Activated CD8-positive, alpha-beta memory T cell treated with anti-CD3 and anti-CD28 coated beads for 1 hour (primary cell): ENCODE results near the gene NELL1.
"Not testable (repeated sequence)": the region's sequence is repeated elsewhere in the genome, so short reads cannot be mapped to it uniquely, and the experiment has no call there.

Source experiments
- DNase-seq, 2 donors: peaks; one replicate each; pipeline ENCODE4 v3.0.0-alpha.2; 2020; ENCODE audit warnings: low read depth in 1 of 2; ENCODE audit errors: extremely low read depth in 1 of 2

The NELL1 gene

DNA sequence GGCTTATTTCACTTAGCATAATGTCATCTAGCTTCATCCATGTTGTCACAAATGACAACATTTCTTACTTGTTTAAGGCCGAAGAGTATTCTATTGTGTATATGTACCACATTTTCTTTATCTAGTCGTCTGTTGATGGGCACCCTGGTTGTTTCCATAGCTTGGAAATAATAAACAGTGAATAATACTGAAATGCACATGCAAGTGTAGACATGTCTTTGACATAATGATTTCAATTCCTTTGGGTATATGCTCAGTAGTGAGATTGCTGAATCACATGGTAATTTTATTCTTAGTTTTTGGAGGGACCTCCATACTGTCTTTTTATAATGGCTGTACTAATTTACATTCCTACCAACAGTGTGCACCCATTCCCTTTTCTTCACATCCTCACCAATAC lies 508.0 kb downstream of the NELL1 start:
- no peak for DNase-seq

DNA sequence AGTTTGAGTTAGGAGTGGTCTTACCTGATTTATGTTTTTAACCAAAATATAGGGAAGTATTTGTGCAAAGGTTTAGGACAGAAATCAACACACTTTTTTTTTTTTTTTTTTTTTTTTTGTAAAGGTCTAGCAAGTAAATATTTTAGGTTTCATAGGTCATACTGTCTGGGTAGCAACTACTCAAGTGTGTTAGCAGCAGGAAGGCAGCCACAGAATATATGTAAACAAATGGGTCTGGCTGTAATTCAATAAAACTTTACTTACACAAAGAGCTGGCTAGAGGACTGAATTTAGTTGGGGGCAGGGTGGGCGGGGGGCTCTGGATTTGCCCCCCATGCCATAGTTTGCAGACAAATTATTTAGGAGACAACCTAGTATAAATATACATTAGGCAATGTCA lies 510.4 kb downstream of the NELL1 start:
- DNase-seq: no peak

DNA sequence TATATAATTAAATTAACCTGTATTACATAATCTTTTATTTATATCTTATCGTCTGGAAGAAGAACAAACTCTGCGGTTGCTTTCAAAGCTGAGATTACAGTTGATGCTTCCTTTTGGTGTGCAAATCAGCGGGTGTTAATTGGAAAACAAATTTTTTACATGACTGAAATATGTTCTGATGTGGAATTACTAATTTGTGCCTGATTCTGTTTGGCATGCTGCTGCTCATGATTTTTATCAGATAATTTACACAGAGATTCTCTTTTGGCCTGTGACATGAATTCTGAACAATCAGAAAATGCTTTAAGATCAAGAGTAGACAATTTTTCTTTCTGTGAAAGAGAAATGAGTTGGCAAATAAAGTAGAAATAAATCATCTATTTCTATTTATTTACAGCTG lies 510.8 kb downstream of the NELL1 start:
- DNase-seq: no peak

DNA sequence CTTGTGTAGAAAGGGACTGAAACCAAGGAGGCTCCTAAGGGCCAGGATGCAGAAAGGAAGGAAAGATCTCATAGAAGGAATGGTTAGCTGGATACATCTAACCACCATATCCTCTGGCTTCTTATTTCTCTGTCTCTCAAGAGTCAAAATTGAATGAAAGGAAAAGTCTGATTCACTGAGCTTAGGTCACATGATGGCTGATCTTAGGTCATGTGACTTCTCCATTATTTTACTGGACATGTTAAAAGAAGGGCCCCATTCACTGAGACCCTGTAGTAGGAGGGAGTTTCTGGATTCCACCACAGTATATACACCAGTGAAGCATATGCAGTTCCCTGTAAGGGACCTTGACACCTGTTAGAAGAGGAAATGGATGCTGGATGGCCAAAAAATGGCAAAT lies 516.6 kb downstream of the NELL1 start:
- no peak for DNase-seq

DNA sequence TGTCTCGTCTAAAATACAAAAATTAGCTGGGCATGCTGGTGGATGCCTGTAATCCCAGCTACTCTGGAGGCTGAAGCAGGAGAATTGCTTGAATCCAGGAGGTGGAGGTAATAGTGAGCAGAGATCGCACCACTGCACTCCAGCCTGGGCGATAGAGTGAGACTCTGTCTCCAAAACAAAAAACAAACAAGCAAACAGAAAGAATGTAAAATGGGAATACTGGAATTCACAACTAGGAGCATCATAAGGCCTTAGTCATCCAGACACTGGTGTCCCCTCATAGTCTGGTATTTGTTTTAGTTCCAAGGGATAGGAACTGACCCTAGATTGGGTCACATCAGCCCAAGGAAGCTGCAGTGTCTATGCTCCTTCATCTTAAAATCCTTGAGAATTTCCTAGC lies 520.8 kb downstream of the NELL1 start:
- DNase-seq: no peak

DNA sequence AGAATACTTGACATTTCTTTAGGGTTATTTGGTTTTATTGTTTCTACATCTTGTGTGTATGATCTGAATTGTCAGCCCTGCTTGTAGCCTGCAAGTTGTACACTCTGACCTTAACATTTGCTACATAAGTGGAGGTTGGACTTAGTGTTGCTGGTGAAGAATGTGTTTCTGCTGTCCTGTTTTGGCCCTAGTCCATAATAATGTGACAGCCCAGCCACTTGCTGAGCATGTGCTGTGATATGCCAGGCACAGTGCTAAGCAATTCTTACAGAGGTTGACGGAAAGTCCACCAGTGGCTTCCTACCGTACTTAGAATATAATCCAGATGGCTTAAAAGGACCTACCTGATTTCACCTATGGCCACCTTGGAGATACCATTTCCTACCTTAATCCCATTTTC lies 526.6 kb downstream of the NELL1 start:
- DNase-seq: no peak

DNA sequence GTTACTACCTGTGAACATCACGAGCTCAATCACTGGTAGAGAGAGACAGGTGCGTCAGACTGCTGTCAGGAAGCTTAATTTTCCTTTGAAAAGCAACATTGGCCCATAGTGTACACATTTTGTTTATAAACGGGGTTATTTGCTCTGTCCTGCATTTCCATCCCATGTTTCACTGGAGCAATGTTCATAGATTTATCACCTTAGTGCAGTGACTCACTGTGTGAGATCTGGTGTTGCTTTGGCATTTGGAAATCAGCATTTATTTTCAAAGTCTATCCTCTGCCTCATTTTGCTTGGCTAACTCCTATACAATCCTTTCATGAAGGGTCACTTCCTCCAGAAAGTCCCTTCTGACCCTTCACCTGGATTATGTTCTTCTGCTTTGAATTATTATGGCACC lies 529.1 kb downstream of the NELL1 start:
- no peak for DNase-seq

DNA sequence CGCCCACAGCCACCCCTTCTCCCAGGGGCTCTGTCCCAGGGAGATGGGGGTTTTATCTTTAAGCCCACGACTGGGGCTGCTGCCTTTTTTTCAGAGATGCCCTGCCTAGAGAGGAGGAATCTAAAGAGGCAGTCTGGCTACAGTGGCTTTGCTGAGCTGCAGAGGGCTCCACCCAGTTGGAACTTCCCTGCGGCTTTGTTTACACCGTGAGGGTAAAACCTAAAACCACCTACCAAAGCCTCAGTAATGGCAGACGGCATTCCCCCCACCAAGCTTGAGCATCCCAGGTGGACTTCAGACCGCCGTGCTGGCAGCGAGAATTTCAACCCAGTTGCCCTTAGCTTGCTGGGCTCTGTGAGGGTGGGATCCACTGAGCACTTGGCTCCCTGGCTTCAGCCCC lies 535.8 kb downstream of the NELL1 start:
- no peak for DNase-seq

DNA sequence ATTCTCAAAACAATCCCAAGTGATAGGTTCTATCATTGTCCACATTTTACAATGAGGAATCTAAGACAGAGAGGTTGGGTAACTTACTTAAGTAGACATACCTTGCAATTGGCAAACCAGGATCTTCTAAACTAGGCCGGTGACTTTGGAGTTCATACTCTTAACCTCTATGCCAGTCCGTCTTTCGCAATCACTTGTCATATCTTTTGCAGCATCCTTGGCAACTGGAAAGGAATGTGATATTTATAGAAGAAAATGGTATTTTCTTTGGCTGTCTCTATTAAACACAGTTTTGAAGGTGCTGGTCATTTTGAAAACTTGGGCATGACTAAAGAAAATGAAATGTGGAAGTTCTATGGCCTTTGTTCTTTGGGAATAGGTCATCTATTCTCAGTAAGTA lies 556.5 kb downstream of the NELL1 start:
- DNase-seq: no peak

DNA sequence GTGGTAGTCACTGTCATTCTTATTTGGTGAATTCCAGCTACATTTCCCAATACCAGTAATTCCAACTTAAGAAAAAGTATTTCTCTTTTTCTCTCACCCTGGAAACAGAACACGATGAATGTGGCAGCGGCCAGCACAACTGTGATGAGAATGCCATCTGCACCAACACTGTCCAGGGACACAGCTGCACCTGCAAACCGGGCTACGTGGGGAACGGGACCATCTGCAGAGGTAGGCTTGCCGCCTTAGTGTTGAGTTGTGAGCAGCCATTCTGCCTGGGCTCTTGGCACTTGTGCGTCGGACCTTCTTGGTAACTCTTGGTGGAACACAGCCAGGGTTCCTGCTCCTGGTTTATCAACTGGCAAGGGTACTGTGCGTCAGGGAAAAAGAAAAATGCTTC lies 559.8 kb downstream of the NELL1 start:
- no peak for DNase-seq

DNA sequence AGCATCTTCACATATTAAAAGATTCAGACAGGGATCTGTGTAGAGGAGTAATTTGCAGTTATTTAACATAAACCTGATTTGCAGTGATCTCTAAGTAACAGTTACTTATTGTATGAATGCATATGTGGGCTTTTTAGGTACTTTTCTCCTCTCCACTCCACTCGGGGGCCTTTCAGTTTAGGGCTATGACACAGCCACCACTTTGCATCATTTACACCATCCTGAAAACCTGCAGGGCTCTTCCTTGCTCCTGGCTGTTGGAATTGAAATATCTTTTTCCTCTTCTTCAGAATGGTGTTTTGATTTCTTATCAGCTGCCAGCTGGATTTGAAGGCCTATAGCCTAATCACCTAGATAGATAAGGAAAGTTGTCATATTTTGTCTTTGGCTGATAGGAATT lies 580.8 kb downstream of the NELL1 start:
- DNase-seq: no peak

DNA sequence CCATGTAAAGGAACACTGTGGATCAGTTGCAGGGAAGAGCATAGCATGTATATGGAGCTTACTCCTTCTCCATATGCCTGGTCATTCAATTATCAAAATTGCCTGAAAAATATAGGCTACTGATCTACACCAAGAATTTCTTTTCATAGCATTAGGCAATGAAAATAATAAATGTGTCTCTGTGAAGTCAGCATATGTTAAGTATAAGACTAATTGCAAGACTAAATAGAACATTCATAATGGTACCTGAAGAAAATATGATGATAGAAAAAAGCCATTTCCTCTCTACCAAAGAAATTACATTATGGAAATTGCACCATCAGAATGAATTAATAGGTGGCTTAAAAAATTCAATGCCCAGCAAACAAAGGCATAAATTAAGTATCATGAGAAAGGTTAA lies 584.7 kb downstream of the NELL1 start:
- DNase-seq: no peak

DNA sequence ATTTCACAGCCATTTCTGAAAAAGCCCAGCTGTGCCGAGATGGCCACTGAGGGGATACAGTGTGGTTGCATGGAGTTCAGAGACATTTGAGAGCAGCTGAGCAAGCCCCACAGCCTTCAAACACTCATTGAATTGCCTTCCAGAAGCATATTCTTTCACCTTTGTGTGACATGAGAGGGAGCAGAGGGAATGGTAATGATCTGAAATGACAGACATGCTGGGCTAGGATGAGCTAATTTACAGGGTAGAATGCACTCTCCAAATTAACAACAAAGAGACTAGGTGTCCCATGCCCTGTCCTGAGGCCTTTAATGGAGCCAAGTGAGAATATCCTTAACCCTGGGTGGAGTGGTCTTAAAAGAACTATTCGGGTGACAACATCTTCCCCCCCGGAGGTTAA lies 585.4 kb downstream of the NELL1 start:
- DNase-seq: no peak

DNA sequence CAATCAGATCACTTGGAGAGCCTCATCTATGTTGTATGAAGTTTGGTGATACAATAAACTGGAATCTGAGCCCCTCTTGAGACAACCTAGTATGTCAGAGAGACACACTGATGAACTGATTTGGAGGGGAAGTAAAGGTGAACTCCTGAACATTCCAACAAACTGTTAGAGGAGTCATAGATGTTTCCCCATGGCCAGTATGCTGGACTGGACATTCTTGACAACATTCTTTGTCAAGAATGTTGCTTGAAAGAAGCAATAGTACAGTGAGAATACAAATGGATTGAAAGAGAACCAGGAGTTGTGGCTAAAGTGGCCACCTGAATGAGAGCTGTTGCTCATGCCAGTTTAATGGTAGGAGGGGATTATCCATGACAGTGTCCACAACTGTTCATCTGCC lies 588.1 kb downstream of the NELL1 start:
- DNase-seq: no peak

DNA sequence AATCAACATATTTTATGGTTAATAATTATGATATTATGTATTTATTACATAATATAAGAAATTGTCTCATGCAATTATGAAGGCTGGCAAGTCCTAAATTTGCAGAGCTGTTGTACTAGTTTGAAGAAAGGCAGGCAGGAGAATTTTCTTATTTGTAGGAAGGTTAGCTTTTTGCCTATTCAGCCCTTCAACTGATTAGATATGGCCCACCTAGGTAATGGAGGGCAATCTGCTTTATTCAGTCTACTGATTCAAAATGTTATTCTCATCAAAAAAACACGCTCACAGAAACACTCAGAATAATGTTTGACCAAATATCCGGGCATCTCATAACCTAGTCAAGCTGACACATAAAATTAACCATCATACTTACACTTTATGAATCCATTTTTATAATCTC lies 589.0 kb downstream of the NELL1 start:
- DNase-seq: no peak

DNA sequence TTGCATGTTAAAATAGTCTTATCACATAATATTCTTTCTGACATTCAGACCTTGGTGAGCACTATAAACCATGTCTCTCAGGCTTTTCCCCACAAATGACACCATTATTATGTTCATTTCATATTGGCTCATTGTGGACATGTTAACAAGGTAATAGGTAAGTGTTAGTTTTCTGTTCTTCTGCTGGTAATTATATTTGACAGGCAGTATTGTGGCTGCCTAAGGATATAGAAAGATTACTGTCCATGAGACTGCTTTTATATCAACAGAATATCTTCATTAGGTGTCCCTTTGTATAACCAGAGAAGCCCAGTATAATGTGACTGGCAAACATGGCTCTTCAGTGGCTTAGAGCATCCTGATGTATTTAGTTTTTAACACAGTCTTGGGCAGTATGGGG lies 590.7 kb downstream of the NELL1 start:
- no peak for DNase-seq

DNA sequence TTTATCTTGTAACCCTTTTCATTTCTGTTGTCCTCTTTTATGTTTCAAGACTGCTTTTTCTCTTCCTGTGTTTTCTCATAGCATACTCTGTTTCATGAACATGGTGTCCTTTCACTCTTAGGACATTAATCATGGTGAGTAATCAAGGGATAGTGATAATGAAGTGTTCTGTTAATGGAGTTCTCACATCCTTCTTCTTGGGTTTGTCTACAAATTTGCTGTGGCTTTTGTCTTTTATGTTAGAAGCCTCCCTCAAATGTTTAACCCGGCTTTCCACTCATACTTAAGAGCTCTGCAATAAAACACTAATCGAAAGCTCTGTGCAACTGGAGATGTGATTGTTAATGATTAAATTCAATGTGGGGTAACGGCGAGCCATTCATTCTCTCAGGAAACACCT lies 593.6 kb downstream of the NELL1 start:
- no peak for DNase-seq

DNA sequence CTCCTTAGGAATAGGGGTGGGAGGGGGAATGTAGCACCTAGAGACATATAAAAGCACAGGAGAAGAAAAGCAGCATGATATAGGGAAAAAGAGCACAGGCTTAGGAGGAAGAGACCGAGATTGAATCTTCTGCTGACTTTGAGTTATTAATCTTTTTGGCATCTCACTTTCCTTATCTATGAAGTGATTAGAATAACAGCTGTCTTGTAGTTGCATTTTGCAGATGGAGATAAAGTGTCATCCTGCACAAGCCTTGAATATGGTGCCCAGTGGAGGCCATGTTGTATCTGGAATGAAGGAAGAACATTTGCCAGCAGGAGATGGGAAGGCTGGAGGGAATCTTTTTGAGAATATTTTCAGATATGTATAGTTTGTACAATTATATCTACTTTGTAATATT lies 594.7 kb downstream of the NELL1 start:
- DNase-seq: no peak

DNA sequence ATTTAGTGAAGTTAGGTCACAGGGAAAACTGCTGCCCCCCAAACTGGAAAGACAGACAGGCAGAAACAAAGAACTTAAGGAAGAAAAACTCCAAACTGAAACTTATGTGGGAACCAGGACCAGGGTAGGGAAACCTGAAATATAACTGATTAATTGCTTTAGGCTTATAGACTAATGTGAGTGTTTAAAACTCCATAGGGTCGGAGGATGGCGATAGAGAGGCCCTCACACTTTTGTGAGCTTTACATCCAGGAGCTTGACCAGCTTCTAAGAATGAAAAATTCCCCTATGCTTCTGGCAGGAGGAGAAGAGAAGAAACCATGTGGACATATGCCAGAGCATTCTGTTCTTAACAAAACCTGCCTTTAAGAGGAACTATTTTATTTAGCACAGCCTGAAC lies 598.6 kb downstream of the NELL1 start:
- DNase-seq: no peak

DNA sequence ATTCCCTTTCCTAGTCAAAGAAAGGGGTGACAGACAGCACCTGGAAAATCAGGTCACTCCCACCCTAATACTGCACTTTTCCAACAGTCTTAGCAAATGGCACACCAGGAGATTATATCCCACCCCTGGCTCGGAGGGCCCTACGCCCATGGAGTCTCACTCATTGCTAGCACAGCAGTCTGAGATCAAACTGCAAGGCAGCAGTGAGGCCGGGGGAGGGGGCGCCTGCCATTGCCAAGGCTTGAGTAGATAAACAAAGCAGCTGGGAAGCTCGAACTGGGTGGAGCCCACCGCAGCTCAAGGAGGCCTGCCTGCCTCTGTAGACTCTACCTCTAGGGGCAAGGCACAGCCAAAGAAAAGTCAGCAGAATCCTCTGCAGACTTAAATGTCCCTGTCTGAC lies 602.8 kb downstream of the NELL1 start:
- not testable (repeated sequence) for DNase-seq

DNA sequence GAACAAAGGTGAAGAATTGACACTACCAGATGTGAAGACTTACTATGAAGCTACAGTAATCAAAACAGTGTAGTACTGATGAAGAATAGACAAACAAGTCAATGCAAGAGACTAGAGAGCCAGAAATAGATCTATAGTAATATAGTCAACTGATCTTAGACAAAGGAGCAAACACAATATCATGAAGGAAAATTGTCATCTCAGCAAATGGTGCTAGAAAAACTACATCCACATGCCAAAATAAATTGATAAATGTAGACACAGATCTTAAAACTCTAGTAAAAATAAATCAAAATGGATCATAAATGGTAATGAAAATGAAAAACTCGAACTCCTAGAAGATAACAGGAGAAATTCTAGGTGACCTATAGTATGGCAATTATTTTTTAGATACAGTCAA lies 609.5 kb downstream of the NELL1 start:
- no peak for DNase-seq

DNA sequence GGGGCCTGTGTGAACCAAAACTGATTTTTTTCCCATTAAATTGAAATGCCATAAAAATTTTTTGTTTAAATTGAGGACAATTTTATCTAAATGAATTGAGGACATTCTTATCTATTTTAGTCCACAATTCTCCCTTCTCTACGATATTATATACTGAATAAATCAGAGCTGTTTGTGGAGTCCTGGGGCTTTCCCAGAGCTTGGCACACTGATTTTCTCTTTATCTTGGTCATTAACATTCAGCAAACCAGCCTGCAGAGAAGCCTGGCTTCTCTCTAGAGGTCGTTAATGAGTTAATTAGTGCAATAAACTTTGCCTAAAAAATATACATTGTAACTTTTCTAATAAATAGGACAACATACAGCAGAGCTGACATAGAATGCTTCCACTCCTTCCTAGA lies 615.7 kb downstream of the NELL1 start:
- DNase-seq: no peak

DNA sequence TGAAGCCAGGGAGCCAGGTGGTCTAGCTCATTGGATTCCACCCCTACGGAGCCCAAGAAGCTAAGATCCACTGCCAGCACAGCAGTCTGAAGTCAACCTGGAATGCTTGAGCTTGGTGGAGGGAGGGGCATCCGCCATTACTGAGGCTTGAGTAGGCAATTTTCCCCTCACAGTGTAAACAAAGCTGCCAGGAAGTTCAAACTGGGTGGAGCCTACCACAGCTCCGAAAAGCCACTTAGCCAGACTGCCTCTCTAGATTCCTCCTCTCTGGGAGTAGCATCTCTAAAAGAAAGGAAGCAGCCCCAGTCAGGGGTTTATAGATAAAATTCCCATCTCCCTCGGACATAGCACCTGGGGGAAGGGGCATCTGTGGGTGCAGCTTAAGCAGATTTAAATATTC lies 620.3 kb downstream of the NELL1 start:
- DNase-seq: no peak

DNA sequence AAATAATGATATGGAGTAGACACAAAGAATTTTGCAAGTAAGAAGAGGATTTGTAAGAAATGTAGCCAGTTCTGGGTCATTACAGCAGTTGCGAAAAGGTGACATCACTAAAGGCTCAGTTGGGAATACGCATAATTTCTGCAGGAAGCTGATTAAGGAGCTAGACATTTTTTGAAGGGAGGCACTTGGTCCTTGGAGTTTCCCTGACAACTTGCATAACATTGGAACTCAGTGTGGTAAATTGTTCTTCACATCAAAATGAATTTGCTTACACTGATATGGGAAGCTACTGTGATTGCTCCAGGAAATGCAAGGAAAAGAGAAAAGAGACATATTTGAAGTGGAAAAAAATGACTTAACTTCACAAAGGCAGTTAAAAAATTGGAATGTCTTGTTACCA lies 626.1 kb downstream of the NELL1 start:
- DNase-seq: no peak
